ENCODE data around the gene RTN4. TPM values are rescaled to one million over a fixed set of nuclear protein-coding genes. Genes with fewer than 3 reads are reported as not detected.

The RTN4 gene
- total and polyA plus RNA-seq, 4 donors: 125 to 357 (median 237) TPM

DNA sequence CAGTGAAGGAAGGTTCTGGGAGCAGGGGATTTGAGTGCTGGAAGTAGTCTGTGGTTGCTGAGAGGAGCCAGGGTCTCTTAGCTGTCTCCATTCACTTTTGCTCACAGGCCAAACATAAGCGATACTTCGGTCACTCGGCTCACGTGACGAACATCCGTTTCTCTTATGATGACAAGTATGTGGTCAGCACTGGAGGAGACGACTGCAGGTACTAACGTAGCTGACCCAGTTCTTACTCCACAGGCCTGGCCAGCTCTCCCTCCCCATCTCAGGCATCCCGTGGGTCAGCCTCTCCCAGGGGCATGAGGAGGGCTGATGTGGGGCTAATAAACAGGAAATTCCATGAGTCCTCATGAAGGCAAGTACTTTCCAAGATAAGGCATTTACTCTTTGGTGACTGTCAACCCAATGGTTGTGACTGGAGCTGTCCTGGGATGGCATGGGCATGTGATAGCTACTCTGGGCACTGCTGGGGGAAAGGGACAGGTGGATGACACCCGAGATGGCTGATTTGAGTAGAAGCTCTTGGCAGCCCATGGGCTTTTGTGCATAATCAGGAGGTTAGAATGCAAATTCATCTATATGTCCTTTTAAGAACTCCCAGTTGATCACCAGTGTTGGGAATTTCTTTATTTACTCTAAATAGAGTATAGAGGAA lies 81.6 kb downstream of the RTN4 start:
- ATAC-seq (ENCODE audit: low FRiP score): no peak
- Histone ChIP-seq H3K4me1 (ENCODE audit: control insufficient read depth in 1 of 2, insufficient read depth in 2 of 2, low read length in 2 of 2) (peaks cover 0 to 7% of the 10 kb centered on the region in 2 donors), H3K9me3 (ENCODE audit: control insufficient read depth, low read length) (no peaks in the 10 kb centered on the region), H3K36me3 (ENCODE audit: control insufficient read depth in 1 of 2, insufficient read depth in 2 of 2, low read length in 1 of 2) (no peaks in the 10 kb centered on the region), H3K27ac (ENCODE audit: low read depth in 1 of 2, low read length in 2 of 2) (no peak overlapping the region), H3K4me3 (ENCODE audit: low read length in 2 of 2) (no peak overlapping the region), H3K27me3 (ENCODE audit: control insufficient read depth in 1 of 2, insufficient read depth in 2 of 2, low read length in 1 of 2) (no peaks in the 10 kb centered on the region)
- 77 to 83% methylated on average over 10 of the region's 10 CpGs for WGBS, 2 donors
- DNase-seq: no peak
- intact Hi-C loops (cut with DNase I): no loop called here

DNA sequence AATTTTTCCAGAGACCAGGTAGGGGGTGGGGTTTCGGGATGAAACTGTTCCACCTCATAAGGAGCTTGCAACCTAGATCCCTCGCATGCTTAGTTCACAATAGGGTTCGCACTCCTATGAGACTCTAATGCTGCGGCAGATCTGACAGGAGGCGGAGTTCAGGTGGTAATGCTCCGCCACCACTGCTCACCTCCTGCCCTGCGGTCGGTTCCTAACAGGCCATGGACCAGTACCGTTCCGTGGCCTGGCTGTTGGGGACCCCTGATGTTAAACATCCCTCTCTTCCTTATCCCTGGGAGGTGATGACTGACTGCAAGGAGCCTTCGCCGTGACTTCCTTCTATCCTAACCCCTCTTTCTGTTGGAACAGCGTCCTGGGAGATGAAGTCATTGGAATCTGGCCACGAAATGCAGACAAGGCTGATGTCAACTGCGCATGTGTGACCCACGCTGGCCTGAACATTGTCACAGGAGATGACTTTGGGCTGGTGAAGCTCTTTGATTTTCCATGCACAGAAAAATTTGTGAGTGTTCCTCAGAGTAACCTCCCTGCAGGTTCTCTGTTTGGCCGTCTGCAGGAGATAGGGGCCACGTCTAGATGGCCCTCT lies 82.4 kb downstream of the RTN4 start:
- no peak overlapping the region for H3K4me3 ChIP-seq (ENCODE audit: low read length in 2 of 2)
- peaks cover 0 to 1% of the 10 kb centered on the region in 2 donors for H3K4me1 ChIP-seq (ENCODE audit: control insufficient read depth in 1 of 2, insufficient read depth in 2 of 2, low read length in 2 of 2)
- H3K27ac ChIP-seq (ENCODE audit: low read depth in 1 of 2, low read length in 2 of 2): no peak overlapping the region
- 90 to 93% methylated on average over 18 of the region's 18 CpGs for WGBS, 2 donors
- no peaks in the 10 kb centered on the region for H3K36me3 ChIP-seq (ENCODE audit: control insufficient read depth in 1 of 2, insufficient read depth in 2 of 2, low read length in 1 of 2)
- ATAC-seq (ENCODE audit: low FRiP score): no peak
- intact Hi-C loops (cut with DNase I): no loop called here
- DNase-seq: no peak
- no peaks in the 10 kb centered on the region for H3K27me3 ChIP-seq (ENCODE audit: control insufficient read depth in 1 of 2, insufficient read depth in 2 of 2, low read length in 1 of 2)
- no peaks in the 10 kb centered on the region for H3K9me3 ChIP-seq (ENCODE audit: control insufficient read depth, low read length)

DNA sequence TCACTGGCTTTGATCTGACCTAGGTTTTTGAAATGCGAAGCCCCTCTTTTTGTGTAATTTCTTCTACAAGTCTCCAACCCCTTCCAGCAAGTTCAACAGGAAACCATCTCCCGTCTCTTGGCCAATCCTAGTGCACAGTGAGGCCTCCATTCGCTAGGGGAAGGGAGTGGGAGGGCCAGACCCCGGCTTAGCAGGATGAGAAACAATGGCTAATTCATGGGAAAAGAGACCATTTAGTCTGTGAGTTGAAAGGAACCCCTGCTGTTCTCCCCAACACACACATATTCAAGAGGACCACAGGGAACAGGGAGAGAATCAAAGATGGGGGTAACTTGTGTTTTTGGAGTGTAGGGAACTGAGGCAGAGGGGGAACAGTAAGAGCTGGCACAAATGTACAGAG lies 83.0 kb downstream of the RTN4 start:
- H3K4me1 ChIP-seq (ENCODE audit: control insufficient read depth in 1 of 2, insufficient read depth in 2 of 2, low read length in 2 of 2): no peaks in the 10 kb centered on the region
- H3K27me3 ChIP-seq (ENCODE audit: control insufficient read depth in 1 of 2, insufficient read depth in 2 of 2, low read length in 1 of 2): no peaks in the 10 kb centered on the region
- WGBS, 2 donors: 75 to 76% methylated on average over 4 of the region's 4 CpGs
- H3K36me3 ChIP-seq (ENCODE audit: control insufficient read depth in 1 of 2, insufficient read depth in 2 of 2, low read length in 1 of 2): no peaks in the 10 kb centered on the region
- ATAC-seq (ENCODE audit: low FRiP score): no peak
- no peak for DNase-seq
- intact Hi-C loops (cut with DNase I): no loop called here
- H3K27ac ChIP-seq (ENCODE audit: low read depth in 1 of 2, low read length in 2 of 2): no peak overlapping the region
- H3K4me3 ChIP-seq (ENCODE audit: low read length in 2 of 2): no peak overlapping the region
- H3K9me3 ChIP-seq (ENCODE audit: control insufficient read depth, low read length): no peaks in the 10 kb centered on the region

DNA sequence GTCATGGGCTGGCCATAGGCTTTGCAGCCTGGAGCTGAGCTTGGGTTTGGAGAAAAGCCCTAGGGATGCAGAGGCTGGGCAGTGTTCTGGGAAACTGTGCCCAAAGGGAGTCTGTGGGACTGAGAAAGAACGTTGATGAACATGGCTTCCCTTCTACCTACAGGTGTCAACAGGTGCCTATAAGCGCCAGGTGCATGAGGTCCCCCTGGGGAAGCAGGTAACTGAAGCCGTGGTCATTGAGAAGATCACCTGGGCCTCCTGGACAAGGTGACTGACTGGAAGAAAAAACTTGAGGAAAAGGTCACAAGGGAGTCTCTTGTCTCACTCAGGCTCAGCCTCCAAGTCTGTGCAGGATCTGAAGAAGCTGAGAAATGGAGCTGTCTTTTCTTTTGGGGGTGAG lies 83.4 kb downstream of the RTN4 start:
- 91 to 93% methylated on average over 3 of the region's 3 CpGs for WGBS, 2 donors
- H3K4me3 ChIP-seq (ENCODE audit: low read length in 2 of 2): no peak overlapping the region
- no peak for DNase-seq
- intact Hi-C loops (cut with DNase I): no loop called here
- ATAC-seq (ENCODE audit: low FRiP score): no peak
- H3K27ac ChIP-seq (ENCODE audit: low read depth in 1 of 2, low read length in 2 of 2): no peak overlapping the region
- no peaks in the 10 kb centered on the region for H3K36me3 ChIP-seq (ENCODE audit: control insufficient read depth in 1 of 2, insufficient read depth in 2 of 2, low read length in 1 of 2)
- H3K4me1 ChIP-seq (ENCODE audit: control insufficient read depth in 1 of 2, insufficient read depth in 2 of 2, low read length in 2 of 2): no peaks in the 10 kb centered on the region
- no peaks in the 10 kb centered on the region for H3K27me3 ChIP-seq (ENCODE audit: control insufficient read depth in 1 of 2, insufficient read depth in 2 of 2, low read length in 1 of 2)
- H3K9me3 ChIP-seq (ENCODE audit: control insufficient read depth, low read length): no peaks in the 10 kb centered on the region

DNA sequence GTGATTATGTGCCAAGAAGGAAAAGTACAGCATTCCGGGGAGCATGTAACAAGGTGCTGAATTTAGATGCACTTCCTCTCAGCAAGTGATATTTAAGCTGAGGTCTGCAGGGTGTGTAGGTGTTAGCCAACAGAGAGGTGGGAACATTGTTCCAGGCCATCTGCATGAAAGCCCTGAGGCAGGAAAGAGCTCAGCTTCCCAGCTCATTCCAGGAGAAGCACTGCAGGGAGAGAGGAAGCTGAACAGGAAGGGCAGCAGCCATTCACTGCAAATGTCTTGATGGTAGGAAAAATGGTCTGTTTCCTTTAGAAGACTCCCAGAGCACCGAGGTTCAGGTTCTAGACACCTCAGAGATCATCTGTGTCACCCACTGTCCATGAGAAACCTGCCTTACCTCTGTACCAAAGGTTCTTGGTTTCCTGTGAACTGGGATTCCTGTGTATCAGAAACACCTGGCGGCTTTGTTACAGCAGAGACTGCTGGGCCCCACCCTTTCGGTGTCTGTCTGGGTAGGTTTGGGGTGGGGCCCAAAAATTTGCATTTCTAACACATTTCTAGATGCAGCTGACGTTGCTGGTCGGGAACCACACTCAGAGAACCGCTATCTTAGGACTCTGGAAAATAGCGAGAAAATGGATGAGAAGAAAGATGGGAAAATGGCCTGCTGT lies 84.0 kb downstream of the RTN4 start:
- DNase-seq (no peak), ATAC-seq (ENCODE audit: low FRiP score) (no peak)
- 87 to 90% methylated on average over 8 of the region's 8 CpGs for WGBS, 2 donors
- no peaks in the 10 kb centered on the region for H3K27me3 ChIP-seq (ENCODE audit: control insufficient read depth in 1 of 2, insufficient read depth in 2 of 2, low read length in 1 of 2)
- intact Hi-C loops (cut with DNase I): no loop called here
- no peak overlapping the region for H3K27ac ChIP-seq (ENCODE audit: low read depth in 1 of 2, low read length in 2 of 2)
- no peaks in the 10 kb centered on the region for H3K4me1 ChIP-seq (ENCODE audit: control insufficient read depth in 1 of 2, insufficient read depth in 2 of 2, low read length in 2 of 2)
- no peaks in the 10 kb centered on the region for H3K9me3 ChIP-seq (ENCODE audit: control insufficient read depth, low read length)
- H3K36me3 ChIP-seq (ENCODE audit: control insufficient read depth in 1 of 2, insufficient read depth in 2 of 2, low read length in 1 of 2): no peaks in the 10 kb centered on the region
- no peak overlapping the region for H3K4me3 ChIP-seq (ENCODE audit: low read length in 2 of 2)

DNA sequence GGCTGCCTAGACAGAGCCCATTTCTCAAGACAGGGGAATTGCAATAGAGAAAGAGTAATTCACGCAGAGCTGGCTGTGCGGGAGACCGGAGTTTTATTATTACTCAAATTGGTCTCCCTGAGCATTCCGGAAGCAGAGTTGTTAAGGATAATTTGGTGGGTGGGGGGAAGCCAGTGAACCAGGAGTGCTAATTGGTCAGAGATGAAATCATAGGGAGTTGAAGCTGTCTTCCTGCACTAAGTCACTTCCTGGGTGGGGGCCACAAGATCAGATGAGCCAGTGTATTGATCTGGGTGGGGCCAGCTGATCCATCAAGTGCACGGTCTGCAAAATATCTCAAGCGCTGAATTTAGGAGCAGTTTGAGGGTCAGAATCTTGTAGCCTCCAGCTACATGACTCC lies 84.8 kb downstream of the RTN4 start:
- H3K9me3 ChIP-seq (ENCODE audit: control insufficient read depth, low read length): no peaks in the 10 kb centered on the region
- H3K36me3 ChIP-seq (ENCODE audit: control insufficient read depth in 1 of 2, insufficient read depth in 2 of 2, low read length in 1 of 2): no peaks in the 10 kb centered on the region
- ATAC-seq (ENCODE audit: low FRiP score) (no peak), DNase-seq (no peak)
- 94 to 95% methylated on average over 6 of the region's 6 CpGs for WGBS, 2 donors
- no peak overlapping the region for H3K4me3 ChIP-seq (ENCODE audit: low read length in 2 of 2)
- intact Hi-C loops (cut with DNase I): no loop called here
- no peaks in the 10 kb centered on the region for H3K4me1 ChIP-seq (ENCODE audit: control insufficient read depth in 1 of 2, insufficient read depth in 2 of 2, low read length in 2 of 2)
- H3K27me3 ChIP-seq (ENCODE audit: control insufficient read depth in 1 of 2, insufficient read depth in 2 of 2, low read length in 1 of 2): no peaks in the 10 kb centered on the region
- no peak overlapping the region for H3K27ac ChIP-seq (ENCODE audit: low read depth in 1 of 2, low read length in 2 of 2)

DNA sequence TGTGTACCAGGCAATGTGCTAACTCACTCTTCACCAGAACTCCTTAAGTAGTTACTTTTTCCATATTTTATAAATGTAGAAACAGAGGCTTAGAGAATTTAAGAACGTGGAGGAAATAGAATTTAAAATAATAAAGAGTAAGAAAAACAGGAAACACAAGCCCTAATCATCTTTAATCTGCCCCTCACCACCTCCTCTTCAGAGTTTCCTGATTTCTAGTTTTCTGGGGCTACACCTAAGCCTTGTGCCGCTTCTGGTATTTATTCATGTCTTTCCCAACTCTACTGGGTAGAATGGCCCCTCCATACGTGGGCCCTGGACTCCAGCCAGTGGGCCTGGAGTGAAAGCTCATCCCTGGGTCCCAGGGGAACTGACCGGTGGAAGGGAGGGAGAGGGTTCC lies 85.4 kb downstream of the RTN4 start:
- Histone ChIP-seq H3K4me1 (ENCODE audit: control insufficient read depth in 1 of 2, insufficient read depth in 2 of 2, low read length in 2 of 2) (no peaks in the 10 kb centered on the region), H3K9me3 (ENCODE audit: control insufficient read depth, low read length) (no peaks in the 10 kb centered on the region), H3K36me3 (ENCODE audit: control insufficient read depth in 1 of 2, insufficient read depth in 2 of 2, low read length in 1 of 2) (no peaks in the 10 kb centered on the region), H3K4me3 (ENCODE audit: low read length in 2 of 2) (no peak overlapping the region), H3K27me3 (ENCODE audit: control insufficient read depth in 1 of 2, insufficient read depth in 2 of 2, low read length in 1 of 2) (no peaks in the 10 kb centered on the region), H3K27ac (ENCODE audit: low read depth in 1 of 2, low read length in 2 of 2) (no peak overlapping the region)
- no peak for DNase-seq
- intact Hi-C loops (cut with DNase I): no loop called here
- WGBS, 2 donors: 52 to 58% methylated on average over 4 of the region's 4 CpGs
- no peak for ATAC-seq (ENCODE audit: low FRiP score)

DNA sequence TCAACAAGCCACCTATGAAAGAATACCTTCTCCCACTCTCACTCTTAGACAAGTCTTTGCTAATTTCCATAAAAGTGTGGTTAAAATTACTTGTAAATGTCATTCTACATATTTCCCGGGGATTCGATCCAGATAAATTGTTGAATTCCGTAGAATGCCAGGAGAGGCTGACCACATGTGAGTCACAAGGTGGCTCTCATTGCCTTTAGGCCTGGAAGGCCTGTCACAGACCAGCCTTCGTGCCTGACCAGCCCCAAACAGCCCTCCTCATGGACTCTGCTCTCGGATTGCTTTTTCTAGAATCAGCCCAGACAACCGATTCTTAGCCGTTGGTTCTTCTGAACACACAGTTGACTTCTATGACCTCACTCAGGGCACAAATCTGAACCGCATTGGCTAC lies 86.0 kb downstream of the RTN4 start:
- no peak for ATAC-seq (ENCODE audit: low FRiP score)
- intact Hi-C loops (cut with DNase I): no loop called here

DNA sequence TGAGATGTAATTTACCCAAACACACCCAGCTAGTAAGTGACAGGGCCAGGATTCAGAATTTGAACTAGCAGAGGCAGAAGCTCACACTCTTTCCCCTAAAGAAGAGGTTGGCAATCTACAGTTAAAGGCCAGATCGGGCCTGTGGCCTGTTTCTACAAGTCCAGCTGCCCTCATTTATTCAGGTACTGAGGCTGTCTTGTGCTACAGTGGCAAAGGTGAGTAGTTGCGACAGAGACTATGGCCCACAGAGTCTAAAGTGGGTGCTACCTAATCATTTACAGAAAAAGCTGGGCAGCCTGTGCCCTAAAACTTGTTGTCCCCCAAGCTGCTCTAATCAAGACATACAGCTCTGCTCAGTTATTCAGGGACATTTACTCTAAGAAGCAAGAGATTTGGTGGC lies 86.8 kb downstream of the RTN4 start:
- ATAC-seq (ENCODE audit: low FRiP score) (no peak), DNase-seq (no peak)
- no peak overlapping the region for H3K27ac ChIP-seq (ENCODE audit: low read depth in 1 of 2, low read length in 2 of 2)
- no peaks in the 10 kb centered on the region for H3K4me1 ChIP-seq (ENCODE audit: control insufficient read depth in 1 of 2, insufficient read depth in 2 of 2, low read length in 2 of 2)
- no peaks in the 10 kb centered on the region for H3K9me3 ChIP-seq (ENCODE audit: control insufficient read depth, low read length)
- WGBS, 2 donors: 92 to 96% methylated on average over 2 of the region's 2 CpGs
- no peak overlapping the region for H3K4me3 ChIP-seq (ENCODE audit: low read length in 2 of 2)
- H3K36me3 ChIP-seq (ENCODE audit: control insufficient read depth in 1 of 2, insufficient read depth in 2 of 2, low read length in 1 of 2): no peaks in the 10 kb centered on the region
- H3K27me3 ChIP-seq (ENCODE audit: control insufficient read depth in 1 of 2, insufficient read depth in 2 of 2, low read length in 1 of 2): no peaks in the 10 kb centered on the region
- intact Hi-C loops (cut with DNase I): no loop called here

More for the DNA sequence above, 86.0 kb downstream of the RTN4 start:
- H3K27me3 ChIP-seq (ENCODE audit: control insufficient read depth in 1 of 2, insufficient read depth in 2 of 2, low read length in 1 of 2): no peaks in the 10 kb centered on the region
- H3K36me3 ChIP-seq (ENCODE audit: control insufficient read depth in 1 of 2, insufficient read depth in 2 of 2, low read length in 1 of 2): no peaks in the 10 kb centered on the region
- no peak overlapping the region for H3K4me3 ChIP-seq (ENCODE audit: low read length in 2 of 2)
- H3K9me3 ChIP-seq (ENCODE audit: control insufficient read depth, low read length): no peaks in the 10 kb centered on the region
- 78 to 82% methylated on average over 8 of the region's 8 CpGs for WGBS, 2 donors
- H3K4me1 ChIP-seq (ENCODE audit: control insufficient read depth in 1 of 2, insufficient read depth in 2 of 2, low read length in 2 of 2): no peaks in the 10 kb centered on the region
- no peak for DNase-seq
- no peak overlapping the region for H3K27ac ChIP-seq (ENCODE audit: low read depth in 1 of 2, low read length in 2 of 2)

Measured in aorta (tissue), 5 donors.